Kidney (tissue), 14 donors: Measurements from ENCODE around the gene ZNF776. TPM values are rescaled to one million over a fixed set of nuclear protein-coding genes. Genes with fewer than 3 reads are reported as not detected.

Experiments used
- DNase-seq, 5 donors: peaks; one replicate each; pipeline ENCODE4 v3.0.0-alpha.2; 2013 to 2020
- FAIRE-seq: peaks from 2 replicates; lab custom pipeline; 2012; peaks lifted over from hg19 to GRCh38; lab: Jason Lieb, UNC
- H3K27ac ChIP-seq, 2 donors: one replicate each; pipeline ENCODE4 v1.7.0; 2013; ENCODE audit warnings: low read depth in 2 of 2, low read length in 2 of 2, inconsistent platforms in 1 of 2
- H3K27me3 ChIP-seq: one replicate; pipeline ENCODE4 v1.7.1; 2013; ENCODE audit warnings: low read length, inconsistent platforms; ENCODE audit not compliant: control insufficient read depth, insufficient read depth
- H3K36me3 ChIP-seq, 3 donors: one replicate each; pipeline versions ENCODE4 v1.7.0 to v1.7.1; 2013; ENCODE audit warnings: low read length in 3 of 3, control low read depth in 1 of 3, inconsistent platforms in 1 of 3; ENCODE audit not compliant: insufficient read depth in 3 of 3, control insufficient read depth in 2 of 3
- H3K4me1 ChIP-seq, 3 donors: one replicate each; pipeline versions ENCODE4 v1.7.0 to v1.7.1; 2013; ENCODE audit warnings: low read length in 3 of 3, inconsistent platforms in 1 of 3, low read depth in 1 of 3; ENCODE audit not compliant: control insufficient read depth in 2 of 3, insufficient read depth in 2 of 3
- H3K4me3 ChIP-seq, 3 donors: one replicate each; pipeline versions ENCODE4 v1.7.0 to v1.8.1; 2013; ENCODE audit warnings: low read length in 3 of 3, control low read depth in 1 of 3, inconsistent platforms in 1 of 3
- H3K9ac ChIP-seq, 3 donors: one replicate each; pipeline versions ENCODE4 v1.7.0 to v1.7.1; 2013; ENCODE audit warnings: low read length in 3 of 3, control low read depth in 1 of 3, inconsistent platforms in 1 of 3
- H3K9me3 ChIP-seq, 3 donors: one replicate each; pipeline versions ENCODE4 v1.7.0 to v1.7.1; 2013; ENCODE audit warnings: low read length in 3 of 3, control low read depth in 1 of 3, inconsistent platforms in 1 of 3; ENCODE audit not compliant: control insufficient read depth in 2 of 3, insufficient read depth in 1 of 3
- intact Hi-C: fragments of 100-400 bp; cut with DNase I; formaldehyde crosslinking; loops from one replicate; pipeline ENCODE4 v1.11.1; 2022
- polyA plus RNA-seq: library from polyadenylated mRNA; stranded (reverse); fragments of 350-450 nt; fragmentation: Illumina TruSeq; extraction: RNeasy Lipid Tissue Mini Kit (QIAGEN cat#74804); gene quantifications from one replicate; pipeline ENCODE4 v1.2.3, GENCODE V29; 2014; ENCODE audit warnings: low read depth, low replicate concordance; ENCODE audit not compliant: insufficient read depth
- total RNA-seq: library from RNA; stranded (reverse); fragmentation: NEBNext Ultra II Directional; extraction: Animal tissue kit (Norgen Biotek cat#: 25700); gene quantifications from one replicate; pipeline ENCODE4 v1.2.1, GENCODE V29; 2021
- TF ChIP-seq, protein P1 (sequence below): IDR thresholded peaks from 3 replicates; pipeline ENCODE4 v1.5.1; 2012; ENCODE audit warnings: mild to moderate bottlenecking, moderate library complexity, borderline replicate concordance; ENCODE audit not compliant: insufficient read depth; ENCODE audit errors: extremely low read depth
- donor health status: control.
- donor health status: control.
- donor health status: control.
- donor health status: control.
- donor health status: control.
- donor health status: DM: yes; HTN: yes; CAD: no.
- donor health status: Normal renal cell carcinoma (clear cell type).

ZNF776 gene
- total and polyA plus RNA-seq, 2 donors from 2014 or later = 5.6 to 20.5 TPM

DNA sequence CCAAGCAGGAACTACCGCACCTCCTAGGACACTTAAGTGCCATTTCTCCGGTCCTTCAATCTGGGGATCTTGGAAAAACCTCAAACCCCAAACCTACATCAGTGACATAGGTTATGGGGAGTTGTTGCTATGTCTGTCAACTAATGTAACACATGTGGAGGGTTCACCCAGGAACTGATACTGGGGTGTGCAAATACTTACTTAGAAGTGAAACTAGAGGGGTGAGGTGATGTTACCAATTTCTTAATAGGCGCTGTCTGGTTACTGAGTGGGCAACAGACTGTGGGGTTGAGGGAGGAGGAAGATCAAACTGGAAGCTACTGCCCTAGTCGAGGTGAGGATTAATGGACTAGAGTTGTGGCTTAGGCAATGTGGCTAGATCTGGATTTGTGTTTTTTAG lies 24.8 kb downstream of the ZNF776 start:
- peaks cover 0 to 5% (median 3%) of the 10 kb centered on the region in 3 donors for H3K4me1 ChIP-seq
- TF ChIP-seq, protein P1, sequence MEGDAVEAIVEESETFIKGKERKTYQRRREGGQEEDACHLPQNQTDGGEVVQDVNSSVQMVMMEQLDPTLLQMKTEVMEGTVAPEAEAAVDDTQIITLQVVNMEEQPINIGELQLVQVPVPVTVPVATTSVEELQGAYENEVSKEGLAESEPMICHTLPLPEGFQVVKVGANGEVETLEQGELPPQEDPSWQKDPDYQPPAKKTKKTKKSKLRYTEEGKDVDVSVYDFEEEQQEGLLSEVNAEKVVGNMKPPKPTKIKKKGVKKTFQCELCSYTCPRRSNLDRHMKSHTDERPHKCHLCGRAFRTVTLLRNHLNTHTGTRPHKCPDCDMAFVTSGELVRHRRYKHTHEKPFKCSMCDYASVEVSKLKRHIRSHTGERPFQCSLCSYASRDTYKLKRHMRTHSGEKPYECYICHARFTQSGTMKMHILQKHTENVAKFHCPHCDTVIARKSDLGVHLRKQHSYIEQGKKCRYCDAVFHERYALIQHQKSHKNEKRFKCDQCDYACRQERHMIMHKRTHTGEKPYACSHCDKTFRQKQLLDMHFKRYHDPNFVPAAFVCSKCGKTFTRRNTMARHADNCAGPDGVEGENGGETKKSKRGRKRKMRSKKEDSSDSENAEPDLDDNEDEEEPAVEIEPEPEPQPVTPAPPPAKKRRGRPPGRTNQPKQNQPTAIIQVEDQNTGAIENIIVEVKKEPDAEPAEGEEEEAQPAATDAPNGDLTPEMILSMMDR = no peak
- H3K9ac ChIP-seq = no peak overlapping the region
- DNase-seq (no peak), FAIRE-seq (no peak)
- intact Hi-C loops = no loop called here
- no peak overlapping the region for H3K27ac ChIP-seq
- H3K9me3 ChIP-seq = no peaks in the 10 kb centered on the region
- no peak overlapping the region for H3K4me3 ChIP-seq
- H3K27me3 ChIP-seq = no peaks in the 10 kb centered on the region
- peaks cover 0 to 10% (median 4%) of the 10 kb centered on the region in 3 donors for H3K36me3 ChIP-seq

DNA sequence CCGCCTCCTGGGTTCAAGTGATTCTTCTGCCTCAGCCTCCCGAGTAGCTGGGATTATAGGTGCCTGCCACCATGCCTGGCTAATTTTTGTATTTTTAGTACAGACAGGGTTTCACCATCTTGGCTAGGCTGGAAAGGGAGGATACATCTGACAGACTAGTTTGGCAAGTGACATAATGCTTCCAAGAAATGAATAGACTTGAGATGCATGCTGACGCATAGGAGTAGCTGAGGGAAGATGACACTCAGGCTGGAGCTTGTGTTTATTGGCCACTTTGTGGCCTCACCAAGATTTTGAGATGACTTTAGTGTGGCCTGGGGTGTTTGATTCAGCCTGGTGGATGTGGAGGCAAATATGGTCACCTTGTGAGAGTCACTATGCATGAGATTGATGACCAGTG lies 26.9 kb downstream of the ZNF776 start:
- H3K9ac ChIP-seq = no peak overlapping the region
- H3K27me3 ChIP-seq = no peaks in the 10 kb centered on the region
- FAIRE-seq = no peak
- no peak for DNase-seq
- H3K4me3 ChIP-seq = no peak overlapping the region
- TF ChIP-seq, protein P1 = no peak
- H3K4me1 ChIP-seq = peaks cover 0 to 5% (median 3%) of the 10 kb centered on the region in 3 donors
- H3K27ac ChIP-seq = no peak overlapping the region
- H3K9me3 ChIP-seq = peaks cover 0 to 5% (median 0%) of the 10 kb centered on the region in 3 donors
- intact Hi-C loops = no loop called here
- peaks cover 9 to 16% (median 10%) of the 10 kb centered on the region in 3 donors for H3K36me3 ChIP-seq

- Histone ChIP-seq H3K9me3 (peaks cover 0 to 17% (median 13%) of the 10 kb centered on the region in 3 donors), H3K36me3 (peaks cover 22 to 33% (median 31%) of the 10 kb centered on the region in 3 donors), H3K27me3 (no peaks in the 10 kb centered on the region)
Observed at GRCh38 chr19:57776764-57777296, 30.2 kb downstream of the ZNF776 start.

More at GRCh38 chr19:57776764-57777296, 30.2 kb downstream of the ZNF776 start:
- Histone ChIP-seq H3K27ac (no peak overlapping the region), H3K4me3 (no peak overlapping the region), H3K9ac (no peak overlapping the region), H3K4me1 (no peaks in the 10 kb centered on the region)
- FAIRE-seq = no peak
- TF ChIP-seq, protein P1 = no peak
- intact Hi-C loops = no loop called here
- no peak for DNase-seq
